ENCODE measurements around the gene NAMPT.

DNA sequence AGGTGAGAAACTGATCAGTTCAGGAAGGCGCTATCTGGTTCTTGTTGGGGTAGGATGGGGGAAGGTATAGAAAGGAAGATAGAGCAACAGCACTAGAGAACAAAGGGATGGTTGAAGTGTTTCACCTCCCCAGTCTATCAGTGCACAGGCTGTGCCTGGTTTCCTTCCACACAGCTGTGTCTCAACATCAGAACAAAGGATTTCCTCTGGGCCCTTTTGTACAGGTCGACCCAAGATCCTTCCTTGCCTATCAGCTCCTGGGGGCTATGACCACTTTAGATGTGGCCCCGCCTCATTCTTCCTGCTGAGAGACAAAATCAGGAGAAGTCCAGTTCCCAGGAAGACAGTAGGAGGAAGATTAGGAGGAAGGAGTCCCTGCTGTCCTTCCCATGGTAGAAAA lies 65.6 kb downstream of the NAMPT start:
- TF ChIP-seq TAF1 (IDR thresholded peaks at IDR 0.05; ENCODE audit: low read depth, low read length) (no peak), POLR2AphosphoS5 (IDR thresholded peaks at IDR 0.05; ENCODE audit: low read depth, low read length) (no peak), POLR2A (IDR thresholded peaks at IDR 0.05; ENCODE audit: low read depth, low read length) (no peak), POU2F2 (IDR thresholded peaks at IDR 0.05; ENCODE audit: low read depth, low read length) (no peak), PAX5 (IDR thresholded peaks at IDR 0.05; ENCODE audit: insufficient read depth, low read length, severe bottlenecking) (no peak), SPI1 (IDR thresholded peaks at IDR 0.05; ENCODE audit: low read depth, low read length) (no peak)
